GM23248 (cell line): Measurements from ENCODE around the gene PRKCE.

Experiments
- EZH2 ChIP-seq: fragments of 200-600 bp; sonication (generic); IDR thresholded peaks from 2 replicates; pipeline ENCODE4 v1.6.1; 2018; ENCODE audit warnings: antibody characterized with exemption, mild to moderate bottlenecking; ENCODE audit not compliant: insufficient read depth, poor library complexity, severe bottlenecking
- EZH2phosphoT487 ChIP-seq: fragments of 200-600 bp; sonication (generic); IDR thresholded peaks from 2 replicates; pipeline ENCODE4 v1.6.1; 2018; ENCODE audit warnings: antibody characterized with exemption, moderate library complexity, mild to moderate bottlenecking, low read depth; ENCODE audit not compliant: insufficient read depth

DNA sequence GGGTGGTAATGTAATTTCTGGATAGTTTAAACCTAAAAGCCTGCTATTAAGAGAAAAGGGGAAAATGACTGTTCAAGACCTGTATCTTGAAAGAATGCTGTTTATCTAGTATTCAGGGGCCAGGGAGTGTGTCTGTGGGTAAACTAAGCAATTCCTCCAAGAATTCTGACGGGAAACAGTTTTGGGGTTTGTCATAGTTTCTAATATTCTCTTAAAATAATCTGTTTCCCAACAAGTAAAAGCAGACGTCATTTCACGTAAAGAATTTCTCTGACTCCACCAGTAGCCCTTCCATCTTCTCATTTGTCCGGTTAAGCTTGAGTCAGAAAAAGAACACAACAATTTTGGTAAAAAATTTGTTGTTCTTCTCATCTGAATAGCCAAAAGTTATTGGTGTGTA is 413.7 kb downstream of the PRKCE start:
- no peak for TF ChIP-seq EZH2
- TF ChIP-seq EZH2phosphoT487, result no peak
